HepG2 (cell line): ENCODE data around the gene DNAJC8. TPM values are rescaled to one million over a fixed set of nuclear protein-coding genes. Genes with fewer than 3 reads are reported as not detected.

Source experiments
- ATAC-seq: fragments of 200-7000 bp; cut with Tn5 transposase; 3 replicates; pipeline ENCODE4 v1.9.1; 2020; ENCODE audit warnings: mild to moderate bottlenecking, moderate library complexity
- BruUV-seq: library from RNA; stranded (reverse); fragments of 400-500 nt; replicated peaks from 2 replicates; lab custom pipeline; 2021; lab: Mats Ljungman, UMichigan
- CTCF ChIA-PET: fragments of 300-600 bp; formaldehyde crosslinking; extraction: SDS; loops from one replicate; lab custom pipeline; 2021; ENCODE audit warnings: low total read pairs, inconsistent platforms, low intra/inter-chr PET ratio; lab: Yijun Ruan, JAX
- POLR2A ChIA-PET: fragments of 350-600 bp; sonication (Branson Sonifier 250); formaldehyde crosslinking; loops from one replicate; lab custom pipeline; 2020; ENCODE audit warnings: antibody characterized with exemption, inconsistent platforms; lab: Yijun Ruan, JAX
- DNase-seq: peaks from one replicate; pipeline ENCODE4 v3.0.0-alpha.2; 2015; ENCODE audit warnings: low spot score
- FAIRE-seq: peaks from 3 replicates; lab custom pipeline; 2011; peaks lifted over from hg19 to GRCh38; lab: Jason Lieb, UNC
- H2AFZ ChIP-seq: one replicate; pipeline ENCODE4 v1.6.1; 2011; ENCODE audit warnings: low read length, inconsistent platforms
- H3K27ac ChIP-seq: fragments of 300-600 bp; 3 replicates; pipeline ENCODE4 v1.8.0; 2011; ENCODE audit warnings: mixed run types, mild to moderate bottlenecking, mixed read lengths, low read length, inconsistent platforms; ENCODE audit not compliant: insufficient read depth; ENCODE audit errors: extremely low read length
- H3K27me3 ChIP-seq, 2 experiments: fragments of 200-600 bp in 1 of 2; 2 replicates in 1 of 2; 3 replicates in 1 of 2; pipeline versions ENCODE4 v1.6.0 to v1.8.0; 2011; ENCODE audit warnings: low read length in 2 of 2, mild to moderate bottlenecking in 2 of 2, moderate library complexity in 2 of 2, inconsistent platforms in 1 of 2; ENCODE audit not compliant: insufficient read depth in 2 of 2, control insufficient read depth in 1 of 2
- H3K36me3 ChIP-seq, 2 experiments: fragments of 200-600 bp in 1 of 2; replicated peaks in 1 of 2; 2 replicates in 1 of 2; 3 replicates in 1 of 2; pipeline versions ENCODE4 v1.5.1 to v1.8.0; 2011; ENCODE audit warnings: low read length in 2 of 2, inconsistent platforms in 1 of 2; ENCODE audit not compliant: insufficient read depth in 2 of 2, control insufficient read depth in 1 of 2
- H3K4me1 ChIP-seq: 2 replicates; pipeline ENCODE4 v1.5.1; 2012; ENCODE audit warnings: low read length, inconsistent platforms; ENCODE audit not compliant: insufficient read depth
- H3K4me2 ChIP-seq: 2 replicates; pipeline ENCODE4 v1.6.0; 2011; ENCODE audit warnings: low read depth, low read length, inconsistent platforms
- H3K4me3 ChIP-seq, 3 experiments: fragments of 200-600 bp in 1 of 3; sonication (generic), shearing (Covaris generic) in 1 of 3; replicated peaks in 1 of 3; 2 replicates each; pipeline ENCODE4 v1.5.1; 2011 to 2016; ENCODE audit warnings: low read length in 3 of 3, inconsistent platforms in 2 of 3, low read depth in 2 of 3, mild to moderate bottlenecking in 2 of 3, control low read depth in 1 of 3, mixed read lengths in 1 of 3; ENCODE audit not compliant: insufficient read depth in 1 of 3
- H3K79me2 ChIP-seq: one replicate; pipeline ENCODE4 v1.6.1; 2011; ENCODE audit warnings: low read length, inconsistent platforms; ENCODE audit not compliant: insufficient read depth
- H3K9ac ChIP-seq: 2 replicates; pipeline ENCODE4 v1.6.0; 2011; ENCODE audit warnings: mild to moderate bottlenecking, low read depth, low read length, inconsistent platforms; ENCODE audit not compliant: insufficient read depth
- H3K9me3 ChIP-seq: 2 replicates; pipeline ENCODE4 v1.5.1; 2012; ENCODE audit warnings: mild to moderate bottlenecking, low read length
- H4K20me1 ChIP-seq: 2 replicates; pipeline ENCODE4 v1.6.0; 2011; ENCODE audit warnings: inconsistent platforms, mild to moderate bottlenecking, low read length, moderate library complexity; ENCODE audit not compliant: insufficient read depth
- NCOA2 ChIP-seq: sonication (generic); formaldehyde crosslinking; IDR thresholded peaks from 2 replicates; pipeline ENCODE4 v1.8.0; 2022; ENCODE audit warnings: inconsistent platforms
- NR2C2 ChIP-seq: sonication (generic); formaldehyde crosslinking; IDR thresholded peaks from 2 replicates; pipeline ENCODE4 v1.4.0; 2020; ENCODE audit warnings: missing genetic modification reagents, mild to moderate bottlenecking, moderate library complexity, borderline replicate concordance
- ZEB1 ChIP-seq: IDR thresholded peaks from 2 replicates; pipeline ENCODE4 v1.6.1; 2012; ENCODE audit warnings: mild to moderate bottlenecking, low read depth, inconsistent platforms; ENCODE audit not compliant: insufficient replicate concordance
- ZNF557 ChIP-seq: sonication (generic); formaldehyde crosslinking; IDR thresholded peaks from 2 replicates; pipeline ENCODE4 v1.4.0; 2020; ENCODE audit warnings: missing genetic modification reagents
- WGBS: methylation state at CpG from one replicate; pipeline ENCODE4 v1.1.6; 2017; ENCODE audit warnings: low lambda C conversion rate; 5-methylcytosine and 5-hydroxymethylcytosine counted together
- in situ Hi-C: cut with HindIII; loops from 2 replicates; pipeline ENCODE4 v1.10.0; 2017; ENCODE audit warnings: low pct_unique_long_range_greater_than_20kb; ENCODE audit not compliant: extremely low pct_ligation_motif_present
- intact Hi-C: fragments of 100-400 bp; cut with micrococcal nuclease; formaldehyde crosslinking; loops from one replicate; pipeline ENCODE4 v1.10.0; 2022; ENCODE audit not compliant: unreplicated experiment
- polyA plus RNA-seq, 8 experiments: library from polyadenylated mRNA; depleted of rRNA in 3 of 8; stranded (reverse) in 7 of 8; unstranded in 1 of 8; fragments of >200 nt; fragmentation: Illumina TruSeq in 4 of 8; extraction: Trizol in 4 of 8; gene quantifications; 2 replicates each; pipeline versions ENCODE4 v1.2.1 to v1.2.3, GENCODE V29; 2011 to 2016; ENCODE audit warnings: low read depth in 4 of 8, missing spikeins in 1 of 8, mixed read lengths in 1 of 8; ENCODE audit not compliant: insufficient read depth in 1 of 8
- total RNA-seq, 5 experiments: library from RNA; depleted of rRNA; stranded (reverse); fragments of >200 nt; fragmentation: Illumina TruSeq; extraction: Trizol; gene quantifications; 2 replicates each; pipeline ENCODE4 v1.2.3, GENCODE V29; 2016; ENCODE audit warnings: low read depth in 1 of 5
- TF ChIP-seq, protein P1 (sequence below): sonication (generic); formaldehyde crosslinking; IDR thresholded peaks from 2 replicates; pipeline ENCODE4 v1.4.0; 2020; ENCODE audit warnings: mild to moderate bottlenecking, missing genetic modification reagents, borderline replicate concordance
- TF ChIP-seq, protein P2 (sequence below): sonication (generic); formaldehyde crosslinking; IDR thresholded peaks from 2 replicates; pipeline ENCODE4 v1.4.0; 2020; ENCODE audit warnings: low read depth, mild to moderate bottlenecking, missing genetic modification reagents
- TF ChIP-seq, protein P3 (sequence below): sonication (generic); formaldehyde crosslinking; IDR thresholded peaks from 2 replicates; pipeline ENCODE4 v1.5.1; 2020; ENCODE audit warnings: missing genetic modification reagents, mild to moderate bottlenecking, borderline replicate concordance
- TF ChIP-seq, protein P4 (sequence below): sonication (generic); formaldehyde crosslinking; conservative IDR thresholded peaks from 2 replicates; pipeline ENCODE4 v1.4.0; 2020; ENCODE audit warnings: mild to moderate bottlenecking, missing genetic modification reagents, moderate library complexity
- TF ChIP-seq, protein P5 (sequence below): sonication (generic); formaldehyde crosslinking; IDR thresholded peaks from 2 replicates; pipeline ENCODE4 v1.5.1; 2020; ENCODE audit warnings: mild to moderate bottlenecking, moderate library complexity, missing genetic modification reagents

DNAJC8 gene
- total and polyA plus RNA-seq, 2 of the 13 experiments (the other 11 are each of a cell fraction or from before 2014, with no cell fraction given) = 54.5 to 126 TPM

DNA sequence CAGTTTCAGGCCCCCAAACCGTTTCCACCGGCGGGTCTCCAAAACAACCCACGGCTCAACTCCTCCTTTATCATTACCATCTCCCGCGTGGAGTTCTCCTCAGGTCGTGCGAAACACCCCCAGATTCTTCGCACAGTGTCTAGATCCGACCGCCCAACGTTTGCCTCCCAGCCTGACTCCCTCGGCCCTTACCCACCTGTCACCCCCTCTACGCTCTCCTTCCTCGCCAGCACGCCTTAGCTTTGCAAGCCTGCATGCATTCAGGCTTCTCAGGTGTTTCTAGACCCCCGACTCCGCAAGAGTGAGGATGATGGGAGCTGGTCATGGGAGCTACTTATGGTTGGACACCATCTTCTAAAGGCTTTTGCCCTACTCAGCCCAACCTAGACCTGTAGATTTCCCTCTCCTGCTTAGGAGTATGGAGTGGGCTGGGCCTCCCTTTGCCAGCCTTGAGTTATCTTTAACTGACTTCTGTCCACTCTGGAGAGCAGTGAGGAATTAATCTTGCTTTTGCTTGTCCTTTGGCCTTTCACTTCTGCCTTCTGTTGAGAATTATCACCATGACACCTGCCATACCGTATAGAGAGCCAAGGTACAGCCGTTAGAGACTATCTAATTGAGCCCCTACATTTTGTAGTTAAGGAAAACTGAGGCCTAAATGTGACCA is 4.0 kb upstream of the DNAJC8 start (continued):
- TF ChIP-seq, protein P1, sequence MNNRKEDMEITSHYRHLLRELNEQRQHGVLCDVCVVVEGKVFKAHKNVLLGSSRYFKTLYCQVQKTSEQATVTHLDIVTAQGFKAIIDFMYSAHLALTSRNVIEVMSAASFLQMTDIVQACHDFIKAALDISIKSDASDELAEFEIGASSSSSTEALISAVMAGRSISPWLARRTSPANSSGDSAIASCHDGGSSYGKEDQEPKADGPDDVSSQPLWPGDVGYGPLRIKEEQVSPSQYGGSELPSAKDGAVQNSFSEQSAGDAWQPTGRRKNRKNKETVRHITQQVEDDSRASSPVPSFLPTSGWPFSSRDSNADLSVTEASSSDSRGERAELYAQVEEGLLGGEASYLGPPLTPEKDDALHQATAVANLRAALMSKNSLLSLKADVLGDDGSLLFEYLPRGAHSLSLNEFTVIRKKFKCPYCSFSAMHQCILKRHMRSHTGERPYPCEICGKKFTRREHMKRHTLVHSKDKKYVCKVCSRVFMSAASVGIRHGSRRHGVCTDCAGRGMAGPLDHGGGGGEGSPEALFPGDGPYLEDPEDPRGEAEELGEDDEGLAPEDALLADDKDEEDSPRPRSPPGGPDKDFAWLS = 0 out of 2 replicates have a peak, but pooled peaks have one; percentile 24
- TF ChIP-seq, protein P2, sequence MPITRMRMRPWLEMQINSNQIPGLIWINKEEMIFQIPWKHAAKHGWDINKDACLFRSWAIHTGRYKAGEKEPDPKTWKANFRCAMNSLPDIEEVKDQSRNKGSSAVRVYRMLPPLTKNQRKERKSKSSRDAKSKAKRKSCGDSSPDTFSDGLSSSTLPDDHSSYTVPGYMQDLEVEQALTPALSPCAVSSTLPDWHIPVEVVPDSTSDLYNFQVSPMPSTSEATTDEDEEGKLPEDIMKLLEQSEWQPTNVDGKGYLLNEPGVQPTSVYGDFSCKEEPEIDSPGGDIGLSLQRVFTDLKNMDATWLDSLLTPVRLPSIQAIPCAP (CRISPR knock-in tag) = 0 out of 2 replicates have a peak, but pooled peaks have one; percentile 62
- TF ChIP-seq NR2C2 (CRISPR knock-in tag) (0 out of 2 replicates have a peak, but pooled peaks have one; percentile 9), NCOA2 (CRISPR knock-in tag) (0 out of 2 replicates have a peak, but pooled peaks have one; percentile 13)

DNA sequence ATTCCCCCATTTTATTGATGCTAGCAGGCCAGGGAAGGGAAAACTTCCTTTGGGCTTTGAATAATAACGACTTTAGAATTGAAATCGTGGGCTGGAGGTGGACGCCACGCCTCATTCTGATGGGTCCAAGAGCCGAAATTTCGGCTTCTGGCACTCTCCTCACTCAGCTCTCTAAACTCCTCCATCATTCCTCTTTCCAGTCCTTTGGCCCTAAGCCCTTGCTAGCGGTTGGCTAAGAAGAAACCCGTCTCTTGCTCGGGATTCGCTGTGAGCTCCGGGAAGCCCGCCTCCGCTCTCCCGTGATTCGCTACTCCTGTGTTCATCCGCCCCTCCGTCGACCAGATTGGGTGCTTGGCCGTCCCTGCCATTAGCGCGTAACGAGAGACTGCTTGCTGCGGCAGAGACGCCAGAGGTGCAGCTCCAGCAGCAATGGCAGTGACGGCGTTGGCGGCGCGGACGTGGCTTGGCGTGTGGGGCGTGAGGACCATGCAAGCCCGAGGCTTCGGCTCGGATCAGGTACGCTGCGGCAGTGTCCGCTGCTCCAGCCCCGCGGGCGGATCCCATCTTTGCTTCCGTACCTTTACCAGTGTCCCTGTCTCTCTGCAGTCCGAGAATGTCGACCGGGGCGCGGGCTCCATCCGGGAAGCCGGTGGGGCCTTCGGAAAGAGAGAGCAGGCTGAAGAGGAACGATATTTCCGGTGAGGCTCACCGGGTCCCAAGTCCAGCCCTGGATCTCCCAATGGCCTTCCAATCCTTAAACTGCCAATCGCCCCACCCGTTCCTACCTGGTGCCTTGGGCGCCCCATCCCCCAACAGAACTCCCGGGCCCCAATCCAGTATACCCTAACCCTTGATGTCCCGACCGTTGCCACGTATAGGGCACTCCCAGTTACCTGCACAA is 3.2 kb upstream of the DNAJC8 start, which contains the start of gene ATP5IF1:
TSS of gene ATP5IF1 (plus strand) at position 370 of the 901 bp plus-strand sequence. CDS start at position 430, 60 bp downstream.
- Histone ChIP-seq H3K9ac (peak within 1 kb of the TSS; percentile 92), H3K36me3 (no peaks in the 10 kb centered on the region; a peak in 4 of 5 replicates), H3K9me3 (no peaks in the 10 kb centered on the region), H2AFZ (peak within 1 kb of the TSS; percentile 83), H3K4me3 (peak within 1 kb of the TSS; percentile 82 to 95 (median 93)), H4K20me1 (no peaks in the 10 kb centered on the region), H3K4me1 (peaks cover 40% of the 10 kb centered on the region), H3K27me3 (peaks cover 0 to 2% of the 10 kb centered on the region in 2 experiments; a peak in 1 of 5 replicates), H3K79me2 (peaks cover 42% of the 10 kb centered on the region), H3K27ac (peak within 1 kb of the TSS; percentile 91), H3K4me2 (peak within 1 kb of the TSS; percentile 94)
- in situ Hi-C loops = loop anchor here (25.0 kb wide), 1 partner anchor 351 kb away; the partner anchor contains the start of gene RAB42
- FAIRE-seq = peak; percentile 91
- ATAC-seq = peak; percentile 96
- ChIA-PET CTCF (no interaction called here), POLR2A (interaction anchor here (0.5 to 4.5 kb wide), 23 partner anchors 8 to 413 kb away, joined by 3 to 61 read pairs (median 5); partner anchors contain the start of genes EYA3, MED18, PHACTR4 and PPP1R8)
- intact Hi-C loops = no loop called here
- WGBS = 1% methylated on average over 31 of the region's 60 CpGs
- peak; percentile 96 for DNase-seq
- TSS peak; percentile 75 for BruUV-seq
- TF ChIP-seq ZEB1 (no peak), ZNF557 (CRISPR knock-in tag) (0 out of 2 replicates have a peak, but pooled peaks have one; percentile 68)
- TF ChIP-seq, protein P3, sequence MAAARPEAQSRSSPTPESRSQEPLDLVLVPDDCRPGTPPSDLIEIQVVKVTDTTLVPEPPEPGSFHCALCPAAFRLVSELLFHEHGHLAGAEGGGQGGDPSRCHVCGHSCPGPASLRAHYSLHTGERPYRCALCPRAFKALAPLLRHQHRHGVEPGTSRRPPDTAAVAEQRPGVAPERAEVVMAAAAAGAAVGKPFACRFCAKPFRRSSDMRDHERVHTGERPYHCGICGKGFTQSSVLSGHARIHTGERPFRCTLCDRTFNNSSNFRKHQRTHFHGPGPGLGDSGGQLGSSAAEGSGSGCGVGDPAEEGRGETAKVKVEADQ (CRISPR knock-in tag) = peak; percentile 39; the same call in 1 of the 2 replicates
- TF ChIP-seq, protein P4, sequence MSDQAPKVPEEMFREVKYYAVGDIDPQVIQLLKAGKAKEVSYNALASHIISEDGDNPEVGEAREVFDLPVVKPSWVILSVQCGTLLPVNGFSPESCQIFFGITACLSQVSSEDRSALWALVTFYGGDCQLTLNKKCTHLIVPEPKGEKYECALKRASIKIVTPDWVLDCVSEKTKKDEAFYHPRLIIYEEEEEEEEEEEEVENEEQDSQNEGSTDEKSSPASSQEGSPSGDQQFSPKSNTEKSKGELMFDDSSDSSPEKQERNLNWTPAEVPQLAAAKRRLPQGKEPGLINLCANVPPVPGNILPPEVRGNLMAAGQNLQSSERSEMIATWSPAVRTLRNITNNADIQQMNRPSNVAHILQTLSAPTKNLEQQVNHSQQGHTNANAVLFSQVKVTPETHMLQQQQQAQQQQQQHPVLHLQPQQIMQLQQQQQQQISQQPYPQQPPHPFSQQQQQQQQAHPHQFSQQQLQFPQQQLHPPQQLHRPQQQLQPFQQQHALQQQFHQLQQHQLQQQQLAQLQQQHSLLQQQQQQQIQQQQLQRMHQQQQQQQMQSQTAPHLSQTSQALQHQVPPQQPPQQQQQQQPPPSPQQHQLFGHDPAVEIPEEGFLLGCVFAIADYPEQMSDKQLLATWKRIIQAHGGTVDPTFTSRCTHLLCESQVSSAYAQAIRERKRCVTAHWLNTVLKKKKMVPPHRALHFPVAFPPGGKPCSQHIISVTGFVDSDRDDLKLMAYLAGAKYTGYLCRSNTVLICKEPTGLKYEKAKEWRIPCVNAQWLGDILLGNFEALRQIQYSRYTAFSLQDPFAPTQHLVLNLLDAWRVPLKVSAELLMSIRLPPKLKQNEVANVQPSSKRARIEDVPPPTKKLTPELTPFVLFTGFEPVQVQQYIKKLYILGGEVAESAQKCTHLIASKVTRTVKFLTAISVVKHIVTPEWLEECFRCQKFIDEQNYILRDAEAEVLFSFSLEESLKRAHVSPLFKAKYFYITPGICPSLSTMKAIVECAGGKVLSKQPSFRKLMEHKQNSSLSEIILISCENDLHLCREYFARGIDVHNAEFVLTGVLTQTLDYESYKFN (CRISPR knock-in tag) = peak; percentile 65
- TF ChIP-seq, protein P5, sequence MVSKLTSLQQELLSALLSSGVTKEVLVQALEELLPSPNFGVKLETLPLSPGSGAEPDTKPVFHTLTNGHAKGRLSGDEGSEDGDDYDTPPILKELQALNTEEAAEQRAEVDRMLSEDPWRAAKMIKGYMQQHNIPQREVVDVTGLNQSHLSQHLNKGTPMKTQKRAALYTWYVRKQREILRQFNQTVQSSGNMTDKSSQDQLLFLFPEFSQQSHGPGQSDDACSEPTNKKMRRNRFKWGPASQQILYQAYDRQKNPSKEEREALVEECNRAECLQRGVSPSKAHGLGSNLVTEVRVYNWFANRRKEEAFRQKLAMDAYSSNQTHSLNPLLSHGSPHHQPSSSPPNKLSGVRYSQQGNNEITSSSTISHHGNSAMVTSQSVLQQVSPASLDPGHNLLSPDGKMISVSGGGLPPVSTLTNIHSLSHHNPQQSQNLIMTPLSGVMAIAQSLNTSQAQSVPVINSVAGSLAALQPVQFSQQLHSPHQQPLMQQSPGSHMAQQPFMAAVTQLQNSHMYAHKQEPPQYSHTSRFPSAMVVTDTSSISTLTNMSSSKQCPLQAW (CRISPR knock-in tag) = peak; percentile 91
